Measurements from ENCODE around the gene TRPV5. TPM values are rescaled to one million over a fixed set of nuclear protein-coding genes. Genes with fewer than 3 reads are reported as not detected.

TRPV5 gene
- total RNA-seq, 2 donors from 2014 or later = not detected

DNA sequence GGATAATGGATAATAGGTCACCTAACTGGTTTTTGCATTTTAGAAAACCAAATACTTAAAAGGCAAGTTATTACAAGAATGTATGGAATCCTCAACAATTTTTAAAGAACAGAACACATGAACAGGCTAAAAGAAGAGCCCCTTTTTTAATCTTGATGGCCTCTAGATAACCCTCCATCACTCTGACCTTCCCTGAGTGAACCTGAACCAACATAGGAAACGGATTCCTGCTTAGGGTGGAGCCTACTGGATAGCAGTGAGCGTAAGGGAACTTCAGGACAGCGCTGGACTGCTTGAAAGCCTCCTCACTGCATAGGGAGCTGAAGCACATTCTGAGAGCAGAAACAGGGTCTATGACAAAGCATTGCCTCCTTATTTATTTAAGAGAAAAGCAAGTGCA is 20.5 kb downstream of the TRPV5 start:
- peaks cover 84% of the 10 kb centered on the region for H3K27me3 Mint-ChIP-seq
- peaks cover 7% of the 10 kb centered on the region for H3K36me3 Mint-ChIP-seq (ENCODE audit: low read depth)
- H3K4me3 Mint-ChIP-seq = no peak overlapping the region
- H3K9me3 ChIP-seq (ENCODE audit: control insufficient read depth, low read length, poor library complexity, severe bottlenecking) = no peaks in the 10 kb centered on the region
- no peak overlapping the region for H3K27ac Mint-ChIP-seq
- ATAC-seq = no peak
- no peak for DNase-seq
- peaks cover 7% of the 10 kb centered on the region for H3K4me1 Mint-ChIP-seq

DNA sequence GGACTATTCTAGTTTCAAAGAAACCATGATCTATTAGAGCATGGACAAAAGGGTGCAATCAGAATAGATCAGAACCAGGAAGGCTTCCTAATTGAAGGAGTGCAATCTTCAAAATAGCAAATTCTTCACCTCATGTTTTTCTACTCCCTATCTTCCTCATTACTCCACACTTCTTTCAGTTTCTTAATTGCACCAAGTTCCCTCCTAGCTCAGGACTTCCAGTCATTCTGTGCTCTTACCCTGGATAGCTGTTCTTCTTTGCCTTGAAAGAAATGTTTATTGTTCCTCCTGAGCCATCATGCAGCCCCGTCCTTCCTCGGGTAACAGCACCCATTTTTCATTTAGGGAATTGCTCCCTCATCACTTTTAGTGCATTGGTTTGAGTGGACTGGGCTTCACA is 23.1 kb downstream of the TRPV5 start:
- peaks cover 7% of the 10 kb centered on the region for H3K4me1 Mint-ChIP-seq
- H3K4me3 Mint-ChIP-seq = no peak overlapping the region

DNA sequence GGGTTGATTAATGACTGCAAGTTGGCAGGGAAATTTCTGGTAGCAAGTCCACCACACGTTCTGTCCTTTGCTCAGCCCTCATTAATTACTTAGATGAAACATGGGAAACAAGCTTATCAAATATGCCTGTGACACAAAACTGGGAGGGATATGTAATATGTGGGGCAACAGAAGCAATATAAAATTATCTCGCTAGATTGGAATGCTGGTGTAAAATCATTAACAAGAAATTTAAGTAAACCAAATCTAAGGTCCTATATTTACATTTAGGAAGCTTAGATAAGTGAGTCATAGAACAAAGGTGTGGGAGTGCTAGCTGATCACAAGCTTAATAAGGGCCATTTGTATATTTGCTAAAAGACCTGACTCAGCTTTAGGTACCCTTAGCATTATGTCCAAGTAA is 23.5 kb downstream of the TRPV5 start:
- H3K9me3 ChIP-seq (ENCODE audit: control insufficient read depth, low read length, poor library complexity, severe bottlenecking) = no peaks in the 10 kb centered on the region
- H3K36me3 Mint-ChIP-seq (ENCODE audit: low read depth) = peaks cover 5% of the 10 kb centered on the region
- H3K4me1 Mint-ChIP-seq = peaks cover 7% of the 10 kb centered on the region
- DNase-seq (no peak), ATAC-seq (no peak)
- H3K27ac Mint-ChIP-seq = no peak overlapping the region
- H3K4me3 Mint-ChIP-seq = no peak overlapping the region
- peaks cover 83% of the 10 kb centered on the region for H3K27me3 Mint-ChIP-seq

More for the DNA sequence above, 23.1 kb downstream of the TRPV5 start:
- DNase-seq (no peak), ATAC-seq (no peak)
- Mint-ChIP-seq H3K36me3 (ENCODE audit: low read depth) (peaks cover 5% of the 10 kb centered on the region), H3K27ac (no peak overlapping the region), H3K27me3 (peaks cover 88% of the 10 kb centered on the region)
- H3K9me3 ChIP-seq (ENCODE audit: control insufficient read depth, low read length, poor library complexity, severe bottlenecking) = no peaks in the 10 kb centered on the region

DNA sequence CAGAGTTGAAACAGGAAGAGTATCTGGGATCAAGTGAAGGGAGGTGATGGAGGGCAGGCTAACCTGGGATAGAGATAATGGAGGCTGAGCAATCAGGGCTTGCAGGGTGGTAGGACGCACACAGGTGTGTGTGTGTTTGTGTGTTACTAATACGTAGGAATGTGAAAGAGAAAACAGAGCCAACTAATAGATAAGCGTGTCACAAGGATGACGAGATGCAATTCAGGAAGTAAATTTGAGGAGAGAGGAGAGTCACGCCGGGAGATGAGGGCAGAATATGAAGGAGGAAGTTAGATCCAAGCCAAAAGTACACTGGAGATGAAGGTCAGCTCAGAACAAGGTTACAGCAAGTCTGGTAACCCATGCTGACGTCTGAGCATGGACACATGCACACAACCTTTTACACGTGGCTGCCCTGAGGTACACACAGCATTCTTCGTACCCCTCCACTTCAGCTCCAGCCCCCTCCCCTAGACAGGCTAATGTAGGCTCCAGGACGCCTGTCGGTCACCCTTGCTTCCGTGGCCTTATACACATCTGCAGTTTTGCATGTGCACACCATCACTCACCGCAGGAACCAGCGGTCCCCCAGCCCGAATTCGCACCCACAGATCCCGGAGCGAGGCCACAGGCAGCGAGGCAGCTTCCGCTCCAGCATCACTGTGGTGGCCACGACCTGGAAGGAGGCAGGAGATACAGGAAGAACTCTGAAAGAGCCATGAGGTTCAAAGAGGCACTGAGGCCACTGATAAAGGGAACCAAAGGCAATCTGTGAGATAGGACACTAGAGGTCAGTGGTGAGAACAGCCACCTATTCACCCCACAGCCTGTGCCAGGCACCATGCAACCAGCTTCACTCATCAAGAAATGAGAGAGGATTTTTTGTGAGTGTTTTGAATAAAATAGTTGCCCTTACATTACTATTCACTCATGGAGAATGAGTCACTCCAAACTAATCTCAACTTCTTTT is 24.3 kb downstream of the TRPV5 start:
- DNase-seq (no peak), ATAC-seq (peak; percentile 64)
- Mint-ChIP-seq H3K27ac (no peak overlapping the region), H3K4me3 (no peak overlapping the region), H3K4me1 (peaks cover 7% of the 10 kb centered on the region), H3K36me3 (ENCODE audit: low read depth) (peaks cover 5% of the 10 kb centered on the region), H3K27me3 (peaks cover 76% of the 10 kb centered on the region)
- H3K9me3 ChIP-seq (ENCODE audit: control insufficient read depth, low read length, poor library complexity, severe bottlenecking) = no peaks in the 10 kb centered on the region

DNA sequence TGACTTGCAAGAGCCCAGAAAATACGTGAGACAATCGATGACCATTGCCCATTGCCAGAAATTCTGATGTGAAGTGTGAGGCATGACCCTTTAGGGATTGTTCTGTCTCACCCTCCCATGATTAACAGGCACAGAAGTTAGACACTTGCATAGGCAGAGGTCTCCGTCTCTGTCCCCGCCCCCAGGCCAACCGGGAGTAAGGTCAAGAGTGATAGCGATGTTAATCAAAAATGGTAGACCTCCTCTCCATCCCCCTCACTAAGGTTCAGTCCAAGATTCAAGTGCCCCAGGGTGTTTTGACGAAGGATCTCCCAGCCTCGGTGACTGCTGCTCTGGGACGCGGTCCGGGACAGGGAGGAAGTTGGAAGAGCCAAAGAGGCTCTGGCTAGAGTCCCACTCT is 25.3 kb downstream of the TRPV5 start:
- no peak overlapping the region for H3K4me3 Mint-ChIP-seq
- no peak overlapping the region for H3K27ac Mint-ChIP-seq
- H3K4me1 Mint-ChIP-seq = peaks cover 7% of the 10 kb centered on the region
- H3K9me3 ChIP-seq (ENCODE audit: control insufficient read depth, low read length, poor library complexity, severe bottlenecking) = no peaks in the 10 kb centered on the region
- H3K36me3 Mint-ChIP-seq (ENCODE audit: low read depth) = peaks cover 5% of the 10 kb centered on the region
- H3K27me3 Mint-ChIP-seq = peaks cover 67% of the 10 kb centered on the region
- no peak for DNase-seq
- no peak for ATAC-seq

DNA sequence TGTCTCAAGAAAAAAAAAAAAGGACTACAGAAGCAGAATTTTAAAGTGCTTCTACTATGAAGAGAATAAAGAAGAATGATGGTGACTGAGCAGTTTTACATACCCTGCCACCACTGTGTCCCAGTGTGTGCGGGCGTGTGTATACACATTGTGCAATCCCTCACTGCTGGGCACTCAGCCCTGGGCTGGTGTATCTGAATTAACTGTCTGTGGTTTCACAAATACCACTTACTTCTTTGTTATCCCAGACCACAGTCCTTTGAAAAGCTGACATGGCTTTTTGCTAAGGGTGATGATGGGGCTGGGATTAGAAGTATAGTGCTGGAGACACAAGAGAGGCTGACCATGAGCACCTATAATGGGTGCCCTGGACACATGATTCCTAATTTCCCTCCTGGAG is 26.9 kb downstream of the TRPV5 start:
- no peak for DNase-seq
- Mint-ChIP-seq H3K27ac (no peak overlapping the region), H3K27me3 (peaks cover 54% of the 10 kb centered on the region), H3K36me3 (ENCODE audit: low read depth) (peaks cover 7% of the 10 kb centered on the region), H3K4me3 (no peak overlapping the region), H3K4me1 (peaks cover 5% of the 10 kb centered on the region)
- ATAC-seq = no peak
- no peaks in the 10 kb centered on the region for H3K9me3 ChIP-seq (ENCODE audit: control insufficient read depth, low read length, poor library complexity, severe bottlenecking)

DNA sequence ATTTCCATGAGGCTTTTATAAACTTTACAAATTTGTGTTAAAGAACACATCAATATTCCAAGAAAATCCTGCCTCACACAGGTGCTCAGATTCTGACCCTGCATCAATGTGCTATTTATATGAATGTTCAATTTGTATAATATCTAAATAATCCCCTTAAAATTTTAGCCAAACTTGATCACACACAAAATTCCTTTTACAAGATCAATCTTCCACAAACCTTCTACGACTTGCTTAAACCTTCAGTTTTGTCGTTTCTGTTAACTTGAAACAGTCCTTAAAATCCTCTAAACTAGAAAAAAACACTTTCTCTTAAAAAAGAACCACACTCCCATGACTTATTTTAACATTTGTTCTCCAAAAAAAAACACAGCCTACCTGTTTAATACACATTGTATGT is 27.8 kb downstream of the TRPV5 start:
- no peak for ATAC-seq
- H3K27ac Mint-ChIP-seq = no peak overlapping the region
- H3K4me1 Mint-ChIP-seq = peaks cover 5% of the 10 kb centered on the region
- no peaks in the 10 kb centered on the region for H3K9me3 ChIP-seq (ENCODE audit: control insufficient read depth, low read length, poor library complexity, severe bottlenecking)
- no peak for DNase-seq
- peaks cover 4% of the 10 kb centered on the region for H3K36me3 Mint-ChIP-seq (ENCODE audit: low read depth)
- H3K27me3 Mint-ChIP-seq = peaks cover 45% of the 10 kb centered on the region
- no peak overlapping the region for H3K4me3 Mint-ChIP-seq

DNA sequence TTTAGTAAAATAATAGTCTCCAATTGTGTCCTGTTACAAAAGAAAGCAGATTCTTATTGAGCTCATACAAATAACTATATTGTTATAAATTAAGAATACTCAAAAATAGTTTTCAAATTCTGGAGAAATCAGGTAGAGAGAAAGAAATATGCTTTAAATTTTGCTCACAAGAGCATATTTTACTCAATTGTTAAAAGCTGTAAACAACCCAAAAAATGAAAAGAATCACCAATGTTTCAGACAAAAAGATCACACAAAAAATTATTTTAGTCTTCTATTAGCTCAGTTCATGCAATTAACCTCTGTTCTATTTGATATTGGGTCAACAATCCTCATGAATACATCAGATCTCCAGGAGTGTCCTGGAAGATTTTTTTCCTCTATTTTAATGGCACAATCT is 29.4 kb downstream of the TRPV5 start:
- peaks cover 4% of the 10 kb centered on the region for H3K36me3 Mint-ChIP-seq (ENCODE audit: low read depth)
- no peak overlapping the region for H3K27ac Mint-ChIP-seq
- H3K9me3 ChIP-seq (ENCODE audit: control insufficient read depth, low read length, poor library complexity, severe bottlenecking) = no peaks in the 10 kb centered on the region
- ATAC-seq (no peak), DNase-seq (no peak)
- H3K27me3 Mint-ChIP-seq = peaks cover 29% of the 10 kb centered on the region
- no peak overlapping the region for H3K4me3 Mint-ChIP-seq
- peaks cover 4% of the 10 kb centered on the region for H3K4me1 Mint-ChIP-seq

DNA sequence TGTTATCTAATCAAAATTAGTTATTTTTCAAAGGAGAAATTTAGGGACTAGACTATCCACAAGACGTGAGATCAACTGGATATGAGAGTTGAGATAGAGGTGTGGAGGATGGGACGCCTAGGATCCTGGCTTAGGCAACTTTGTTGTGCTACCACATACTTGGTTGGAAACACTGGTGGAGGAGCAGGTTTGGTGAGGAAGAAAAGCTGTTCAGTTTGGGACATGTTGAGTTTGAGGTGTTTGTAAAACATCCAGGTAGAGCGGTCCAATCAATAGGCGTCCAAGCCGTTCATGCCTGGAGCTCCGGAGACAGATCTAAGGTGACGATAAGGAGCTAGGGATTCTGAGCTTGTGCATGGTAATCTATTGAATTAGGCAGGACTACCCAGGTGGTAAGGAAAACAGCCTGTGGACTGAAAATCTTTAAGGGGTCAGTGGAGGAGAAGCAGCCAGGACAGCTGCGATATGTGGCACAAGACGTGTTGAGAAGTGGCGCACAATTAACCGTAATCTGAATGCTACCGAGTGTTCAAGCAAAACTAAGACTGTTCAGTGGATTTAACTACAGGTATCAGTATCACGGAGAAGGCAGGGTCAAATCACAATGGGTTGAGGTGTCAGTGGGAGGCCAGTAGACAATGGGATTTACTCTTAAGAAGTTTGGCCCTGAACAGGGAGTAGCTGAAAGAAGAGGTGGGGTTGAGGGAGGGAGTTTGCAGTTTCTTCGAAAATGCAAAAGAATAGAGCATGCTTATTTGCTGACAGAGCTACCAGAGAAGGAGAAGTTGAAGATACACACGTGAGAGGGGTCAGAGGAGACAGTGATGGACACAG is 31.9 kb downstream of the TRPV5 start:
- peaks cover 24% of the 10 kb centered on the region for H3K27me3 Mint-ChIP-seq
- H3K4me3 Mint-ChIP-seq = no peak overlapping the region
- ATAC-seq (no peak), DNase-seq (no peak)
- no peaks in the 10 kb centered on the region for H3K4me1 Mint-ChIP-seq
- no peak overlapping the region for H3K27ac Mint-ChIP-seq
- no peaks in the 10 kb centered on the region for H3K9me3 ChIP-seq (ENCODE audit: control insufficient read depth, low read length, poor library complexity, severe bottlenecking)
- H3K36me3 Mint-ChIP-seq (ENCODE audit: low read depth) = peaks cover 8% of the 10 kb centered on the region

DNA sequence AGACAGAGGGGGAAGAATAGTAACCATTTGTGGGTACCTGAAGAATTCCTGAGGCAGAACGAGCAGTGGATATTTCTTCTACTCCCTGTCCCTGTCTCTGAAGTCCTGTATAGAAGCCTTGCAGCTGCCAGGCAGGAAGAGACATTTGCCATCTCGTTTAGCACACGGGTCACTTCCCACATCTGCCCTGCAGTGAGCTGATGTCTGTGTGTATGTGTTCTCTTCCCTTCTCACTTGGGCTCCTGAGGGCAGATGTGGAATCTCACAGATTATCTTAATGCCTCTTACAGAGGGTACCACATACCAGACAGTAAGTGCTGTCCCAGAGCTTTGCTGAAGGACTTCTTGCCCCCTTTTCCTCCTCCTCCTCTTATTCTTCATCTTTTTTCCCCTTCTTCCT is 33.9 kb downstream of the TRPV5 start:
- peaks cover 8% of the 10 kb centered on the region for H3K36me3 Mint-ChIP-seq (ENCODE audit: low read depth)
- no peaks in the 10 kb centered on the region for H3K4me1 Mint-ChIP-seq
- peaks cover 33% of the 10 kb centered on the region for H3K27me3 Mint-ChIP-seq
- no peak overlapping the region for H3K27ac Mint-ChIP-seq
- H3K4me3 Mint-ChIP-seq = no peak overlapping the region
- DNase-seq (no peak), ATAC-seq (no peak)
- no peaks in the 10 kb centered on the region for H3K9me3 ChIP-seq (ENCODE audit: control insufficient read depth, low read length, poor library complexity, severe bottlenecking)

DNA sequence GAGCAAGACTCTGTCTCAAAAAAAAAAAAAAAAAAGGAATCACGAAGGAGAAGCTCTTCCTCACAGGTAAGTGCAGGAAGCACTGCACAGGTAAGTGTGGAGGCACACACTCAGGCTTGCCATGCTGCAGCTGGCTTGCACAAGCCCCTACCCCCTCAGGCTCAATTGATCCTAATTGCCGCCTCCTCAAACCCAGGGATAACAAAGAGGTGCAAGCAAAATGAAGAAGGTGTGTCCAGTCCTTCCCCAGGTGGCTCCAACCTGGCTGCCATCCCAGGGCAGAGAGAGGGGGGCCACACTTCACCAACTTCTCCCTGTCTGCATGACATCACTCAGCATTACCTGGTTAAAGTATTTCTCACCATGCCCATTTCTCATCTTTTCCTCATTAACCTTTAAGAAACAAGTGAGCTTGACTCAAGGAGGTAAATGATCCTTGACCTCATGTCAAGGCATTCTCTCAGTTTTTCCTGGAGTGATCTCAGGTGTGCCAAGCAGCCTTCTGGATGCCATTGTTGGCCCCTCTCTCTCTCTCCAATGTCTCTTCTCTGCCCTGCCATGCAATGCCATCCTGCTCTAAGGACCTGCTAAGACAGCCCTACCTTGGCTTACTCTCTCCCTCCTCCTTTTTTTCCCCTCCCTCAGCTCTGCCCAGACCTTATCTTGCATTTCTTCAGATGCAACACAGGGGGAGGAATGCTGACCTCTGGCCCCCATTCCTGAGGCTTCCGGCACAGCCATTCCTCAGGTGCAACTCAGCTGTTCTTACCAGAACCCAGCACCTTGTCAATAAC is 35.0 kb downstream of the TRPV5 start:
- Mint-ChIP-seq H3K27ac (no peak overlapping the region), H3K4me1 (peaks cover 2% of the 10 kb centered on the region), H3K4me3 (no peak overlapping the region), H3K27me3 (peaks cover 33% of the 10 kb centered on the region), H3K36me3 (ENCODE audit: low read depth) (peaks cover 8% of the 10 kb centered on the region)
- H3K9me3 ChIP-seq (ENCODE audit: control insufficient read depth, low read length, poor library complexity, severe bottlenecking) = no peaks in the 10 kb centered on the region
- DNase-seq (no peak), ATAC-seq (no peak)

DNA sequence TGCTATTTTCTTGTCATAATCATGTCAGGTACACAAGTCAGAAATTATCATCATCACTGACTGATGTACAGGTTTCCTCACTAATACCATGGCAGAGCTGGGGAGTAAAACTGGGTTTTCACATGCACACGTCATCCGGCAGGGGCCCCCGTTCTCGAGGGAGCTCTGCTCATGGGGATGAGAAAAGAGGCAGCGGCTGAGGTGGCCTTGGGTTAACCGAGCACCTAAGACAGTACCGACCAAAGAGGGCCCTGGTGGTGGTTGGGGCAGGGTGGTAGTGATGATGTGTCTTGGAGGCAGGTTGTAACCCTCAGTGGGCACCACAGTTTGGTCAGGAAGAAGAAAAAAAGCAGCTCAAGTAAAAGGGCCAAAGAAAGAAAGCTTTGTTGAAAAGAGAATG is 35.9 kb downstream of the TRPV5 start:
- H3K27ac Mint-ChIP-seq = no peak overlapping the region

More for the DNA sequence above, 35.9 kb downstream of the TRPV5 start:
- peaks cover 2% of the 10 kb centered on the region for H3K4me1 Mint-ChIP-seq
- no peak overlapping the region for H3K4me3 Mint-ChIP-seq
- H3K36me3 Mint-ChIP-seq (ENCODE audit: low read depth) = peaks cover 6% of the 10 kb centered on the region
- H3K9me3 ChIP-seq (ENCODE audit: control insufficient read depth, low read length, poor library complexity, severe bottlenecking) = no peaks in the 10 kb centered on the region
- peaks cover 37% of the 10 kb centered on the region for H3K27me3 Mint-ChIP-seq
- ATAC-seq (no peak), DNase-seq (no peak)
